Smooth muscle cell of the brain vasculature (primary cell): Measurements from ENCODE around the gene CAPN9.
"Not testable (repeated sequence)": the region's sequence is repeated elsewhere in the genome, so short reads cannot be mapped to it uniquely, and the experiment has no call there.

Experiments
- DNase-seq: peaks from one replicate; pipeline ENCODE4 v3.0.0-alpha.2; 2012; ENCODE audit warnings: low read depth, low spot score

CAPN9 gene

DNA sequence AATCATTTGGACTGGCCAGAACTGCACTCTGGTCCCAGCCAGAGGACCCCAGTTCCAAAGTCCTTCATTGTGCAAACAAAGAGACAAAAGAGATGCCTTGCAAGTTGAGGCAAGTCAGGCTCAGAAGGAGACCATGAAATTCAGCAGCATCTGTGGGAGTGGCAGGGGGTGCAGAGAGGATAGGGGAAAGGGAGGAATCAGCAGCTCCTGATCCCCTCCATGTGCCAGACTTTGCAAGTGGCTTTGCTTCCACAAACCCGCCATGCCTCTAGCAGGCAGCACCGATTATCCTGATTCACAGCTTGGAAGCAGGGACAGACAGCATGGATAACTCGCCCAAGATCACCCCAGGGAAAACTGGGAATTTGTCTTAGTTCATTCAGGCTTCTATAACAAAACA, 2.1 kb upstream of the CAPN9 start:
- no peak for DNase-seq

DNA sequence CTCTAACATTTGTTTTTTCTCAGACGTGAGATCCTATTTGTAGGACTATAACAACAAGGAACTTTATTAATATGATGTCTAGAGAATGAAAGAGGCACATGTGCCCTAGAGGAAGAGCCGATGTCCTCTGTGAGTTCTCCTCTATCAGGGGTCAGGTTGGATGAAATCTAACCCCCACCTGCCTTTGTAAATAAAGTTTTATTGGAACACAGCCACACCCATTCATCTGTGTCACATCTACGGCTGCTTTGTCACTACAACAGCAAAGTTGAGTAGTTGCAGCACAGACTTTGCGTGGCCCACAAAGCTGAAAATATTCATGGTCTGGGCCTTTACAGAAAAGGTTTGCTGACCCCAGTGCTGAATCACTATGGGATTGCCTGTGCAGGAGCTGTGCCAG, 571 bp upstream of the CAPN9 start:
- no peak for DNase-seq

DNA sequence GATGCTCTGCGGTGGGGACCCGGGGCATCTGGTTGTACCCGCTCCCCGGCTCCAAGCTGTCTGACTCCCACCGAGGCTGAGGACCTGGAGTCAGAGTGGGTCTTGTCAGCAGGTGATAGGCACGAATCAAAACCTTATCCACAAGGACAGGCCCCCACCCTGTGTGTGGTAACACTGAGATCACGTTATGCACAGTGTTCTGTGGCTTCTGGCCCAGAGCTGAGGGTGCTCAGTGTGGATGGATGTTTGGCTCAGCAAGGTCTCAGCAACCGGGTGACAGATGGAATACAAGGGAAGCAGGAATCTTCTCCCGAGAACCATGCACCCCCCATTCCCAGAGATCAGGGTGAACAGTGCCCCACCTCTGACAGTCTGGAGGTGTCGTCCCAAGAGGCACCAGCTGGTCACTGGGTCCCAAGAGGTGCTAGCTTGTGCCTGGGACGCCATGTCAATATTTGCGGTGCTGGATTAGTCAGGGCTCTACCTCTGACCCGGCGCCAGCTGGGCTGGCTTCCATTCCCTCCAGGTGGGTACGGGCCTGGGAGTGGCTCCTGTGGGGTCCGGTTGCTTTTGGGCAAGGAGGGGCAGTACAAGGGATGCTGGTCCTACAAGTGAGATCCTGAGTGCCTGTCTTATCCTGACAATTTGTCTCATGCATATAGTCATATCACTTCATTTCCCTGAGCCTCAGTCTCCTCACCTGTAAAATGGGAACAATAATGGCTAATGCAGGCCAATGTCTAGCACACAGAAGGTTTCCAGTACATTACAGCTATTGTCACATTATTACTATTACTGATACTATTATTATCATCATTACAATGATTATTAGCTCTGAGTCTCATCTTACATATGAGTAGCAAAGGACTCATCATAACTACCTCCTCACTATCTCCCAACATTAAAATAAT, 957 bp downstream of the CAPN9 start:
- DNase-seq, result no peak

DNA sequence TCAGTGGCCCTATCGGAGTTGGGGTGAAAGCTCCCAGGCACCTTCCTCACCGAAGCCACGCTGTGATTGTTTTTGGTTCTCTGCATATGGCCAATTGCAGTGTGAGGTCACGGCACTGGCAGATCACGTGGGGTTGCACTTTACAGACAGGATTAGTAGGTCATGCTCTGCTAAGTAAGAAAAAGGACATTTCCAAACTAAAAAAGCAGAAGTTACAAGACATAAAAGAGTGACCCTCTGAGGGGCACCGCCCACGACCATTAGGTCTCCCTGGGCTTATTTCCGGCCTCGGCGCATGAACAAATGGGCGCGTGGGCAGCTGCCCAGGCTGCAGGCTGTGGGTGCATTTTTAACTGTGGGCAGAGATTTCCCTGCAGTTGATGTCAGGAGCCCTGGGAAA, 2.0 kb downstream of the CAPN9 start:
- DNase-seq, result no peak

DNA sequence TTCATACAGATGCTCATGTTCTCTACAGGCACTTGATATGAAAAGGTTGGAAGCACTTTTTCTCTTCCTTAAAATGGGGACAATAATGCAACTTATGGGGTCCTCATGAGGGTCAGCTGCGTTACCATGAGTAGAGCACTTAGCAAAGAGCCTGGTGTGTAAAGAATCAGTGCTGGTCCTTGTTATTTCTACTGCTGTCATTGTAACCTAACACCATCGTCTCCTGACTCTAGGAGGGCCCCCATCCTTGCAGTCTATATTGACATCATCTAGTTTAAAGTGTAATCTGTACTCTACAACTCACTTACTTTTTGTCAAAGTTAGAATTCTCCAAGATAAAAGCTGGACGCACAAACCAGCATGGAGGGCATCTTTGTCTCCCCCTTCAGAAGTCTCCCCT, 2.4 kb downstream of the CAPN9 start:
- no peak for DNase-seq

DNA sequence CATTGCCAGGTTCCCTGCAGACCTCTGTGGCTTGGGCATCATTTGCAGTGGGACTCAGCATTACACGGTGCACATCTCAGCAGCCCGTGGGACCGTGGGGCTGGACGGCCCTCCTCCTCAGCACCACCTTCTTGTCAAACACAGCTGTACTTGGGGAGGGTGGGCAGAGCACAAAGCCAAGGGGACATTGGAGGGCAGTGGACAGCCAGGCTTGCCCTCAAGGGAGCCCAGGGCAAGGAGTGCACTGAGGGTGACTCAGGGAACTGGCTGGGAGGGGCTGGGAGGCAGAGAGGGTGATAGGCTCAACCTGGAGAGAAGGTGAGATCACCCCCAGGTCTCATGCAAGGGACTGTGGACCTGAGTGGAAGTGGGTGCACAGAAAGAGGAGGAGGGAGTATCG, 3.4 kb downstream of the CAPN9 start:
- DNase-seq, result no peak

DNA sequence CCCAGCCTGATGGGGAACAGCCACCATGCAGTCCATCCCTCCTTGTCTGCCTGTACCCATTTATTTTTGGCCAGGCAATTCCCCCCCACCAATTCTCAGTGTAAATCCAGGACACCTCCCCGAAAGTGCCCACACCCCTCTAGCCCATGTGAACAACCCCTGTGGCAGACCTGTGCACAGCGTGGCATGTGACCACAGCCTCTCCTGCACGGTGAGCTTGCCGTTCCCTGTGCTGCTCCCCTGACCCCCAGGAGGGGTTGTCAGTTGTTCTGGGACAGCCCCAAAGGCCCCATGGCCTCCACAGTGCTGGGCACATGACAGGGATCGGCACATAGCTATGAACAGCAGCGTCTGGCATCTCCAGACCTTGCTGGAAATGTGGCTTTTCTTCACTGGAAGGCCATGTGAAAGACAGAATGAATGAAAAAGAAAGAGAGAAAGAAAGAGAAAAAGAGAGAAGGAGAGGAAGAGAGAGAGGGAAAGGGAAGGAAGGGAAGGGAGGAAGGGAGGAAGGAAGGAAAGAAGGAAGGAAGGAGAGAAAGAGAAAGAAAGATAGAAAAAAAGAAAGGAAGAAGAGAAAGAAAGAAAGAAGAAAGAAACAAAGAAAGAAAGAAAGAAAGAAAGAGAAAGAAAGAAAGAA, 3.9 kb downstream of the CAPN9 start:
- no peak for DNase-seq

DNA sequence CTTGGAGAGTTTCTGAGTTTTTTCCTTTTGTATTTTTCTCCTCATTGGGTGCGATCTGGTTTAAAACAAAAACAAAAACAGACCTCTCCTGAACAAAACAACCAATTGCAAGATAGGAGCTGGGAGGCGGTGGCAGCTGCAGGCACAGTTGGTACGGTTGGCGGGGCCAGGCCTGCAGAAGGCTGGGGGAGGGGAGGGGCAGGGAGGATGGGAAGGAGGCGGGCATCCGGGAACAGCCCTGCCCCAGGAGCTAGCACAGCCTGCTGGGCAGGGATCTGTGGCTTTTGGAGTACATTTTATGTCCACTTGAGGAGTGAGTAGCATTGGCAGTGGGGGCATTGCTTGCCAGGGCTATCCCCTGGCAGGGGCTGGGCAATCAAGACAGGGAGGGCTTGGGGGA, 5.2 kb downstream of the CAPN9 start:
- DNase-seq, result no peak

DNA sequence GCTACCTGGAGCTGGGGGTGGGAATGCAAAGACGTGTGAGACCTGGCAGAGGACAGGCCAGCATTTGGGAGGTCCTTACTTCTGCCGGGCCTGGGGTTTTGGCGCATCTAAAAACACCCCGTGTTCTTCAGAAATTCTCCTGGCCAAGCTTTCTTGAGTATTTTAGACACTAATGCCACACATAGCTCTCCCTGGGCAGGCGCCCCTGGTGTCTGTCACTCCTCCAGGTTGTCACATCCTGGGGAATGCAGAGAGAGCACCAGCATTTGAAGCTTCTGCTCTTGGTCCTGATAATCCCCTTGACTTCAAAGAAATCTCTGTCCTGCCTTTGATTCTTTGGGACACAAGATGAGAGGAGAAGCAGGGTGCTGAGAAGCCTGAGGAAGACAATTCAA, 6.0 kb downstream of the CAPN9 start:
- DNase-seq, result no peak

DNA sequence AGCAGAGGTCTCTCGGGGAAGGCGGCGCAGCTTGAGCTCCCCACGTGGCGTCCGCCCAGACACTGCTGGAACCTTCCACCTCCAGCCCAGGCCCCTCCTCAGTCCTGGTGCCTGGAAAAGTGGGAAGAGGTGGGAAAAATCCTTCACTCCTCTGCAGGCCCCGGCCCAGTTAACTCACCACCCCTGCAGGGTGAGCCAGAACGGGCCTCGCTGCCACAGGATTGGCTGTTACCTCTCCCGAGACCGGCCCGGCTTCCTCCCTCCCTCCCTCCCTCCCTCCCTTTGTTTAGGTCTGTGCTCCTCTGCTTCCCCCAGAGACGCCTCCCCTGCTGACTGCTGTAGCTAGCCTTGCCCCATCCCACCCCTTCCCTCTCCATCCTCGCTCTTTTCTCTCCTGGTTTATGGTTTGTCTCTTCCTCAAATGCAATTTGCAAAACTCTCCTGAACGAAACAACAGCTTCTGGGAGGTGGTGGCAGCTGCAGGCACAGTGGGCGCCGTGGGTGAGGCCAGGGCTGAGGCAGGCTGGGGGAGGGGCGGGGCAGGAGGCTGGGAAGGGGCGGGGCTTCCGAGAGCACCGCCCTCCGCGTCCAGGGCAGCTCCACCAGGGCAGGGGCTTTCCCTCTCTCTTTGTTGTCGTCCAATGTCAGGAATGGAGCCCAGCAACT, 6.5 kb downstream of the CAPN9 start:
- DNase-seq, result no peak

DNA sequence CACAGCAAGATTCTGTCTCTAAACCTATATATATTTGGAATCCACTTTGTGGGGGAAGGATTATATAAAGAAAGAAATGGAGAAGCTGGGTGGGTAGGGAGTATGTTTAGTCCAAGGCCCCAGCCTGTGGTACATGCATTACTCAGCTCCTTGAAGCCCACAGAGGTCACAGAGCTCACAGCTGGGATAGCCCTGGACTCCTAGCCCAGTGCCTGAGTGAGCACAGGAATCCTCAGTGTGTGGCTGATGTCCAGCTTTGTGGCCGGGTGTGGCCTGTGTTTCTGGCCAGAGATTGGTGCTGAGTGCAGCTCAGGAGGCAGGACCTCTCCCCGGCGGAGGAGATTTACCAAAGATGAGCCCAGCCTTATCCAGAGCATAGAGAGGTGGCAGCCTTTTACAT, 7.6 kb downstream of the CAPN9 start:
- no peak for DNase-seq

DNA sequence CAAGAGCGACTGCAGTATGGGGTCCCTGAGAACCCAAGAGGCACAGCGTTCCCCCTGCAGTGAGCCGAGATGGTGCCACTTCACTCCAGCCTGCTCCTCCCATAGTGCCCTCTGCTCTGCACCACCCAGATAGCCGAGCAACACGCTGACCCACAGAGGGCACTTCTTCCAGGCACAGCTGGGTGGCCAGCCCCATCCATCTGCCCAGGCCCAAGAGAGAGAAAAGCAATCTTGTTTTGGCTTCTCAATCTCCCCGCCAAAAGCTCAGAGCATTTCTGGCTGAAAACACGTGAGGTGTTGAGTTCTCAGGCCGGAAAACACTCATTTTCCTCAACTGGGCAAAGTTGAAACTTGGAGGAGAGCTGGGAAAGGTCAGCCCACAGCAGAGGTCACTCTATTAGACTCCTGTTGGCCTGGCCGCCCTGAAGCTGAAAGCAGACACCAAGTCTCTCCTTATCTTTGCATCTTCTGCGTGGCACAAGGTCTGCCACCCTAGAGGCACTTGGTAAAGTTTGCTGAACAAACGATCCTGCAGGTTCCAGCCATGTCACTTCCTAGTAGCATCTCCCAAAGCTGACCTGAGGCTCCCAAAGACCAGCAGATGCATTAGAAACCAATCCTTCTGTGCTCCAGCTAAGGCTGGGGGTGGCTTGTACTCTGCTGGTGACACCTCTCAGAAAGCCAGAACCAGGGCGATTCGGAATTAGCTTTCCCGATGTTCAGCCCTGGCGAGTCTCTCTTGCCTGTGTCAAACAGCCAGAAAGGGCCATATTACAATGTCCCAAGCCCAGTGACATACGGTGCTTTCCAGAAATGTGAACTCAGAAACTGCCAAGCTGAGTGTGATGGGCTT, 10.9 kb downstream of the CAPN9 start:
- no peak for DNase-seq

DNA sequence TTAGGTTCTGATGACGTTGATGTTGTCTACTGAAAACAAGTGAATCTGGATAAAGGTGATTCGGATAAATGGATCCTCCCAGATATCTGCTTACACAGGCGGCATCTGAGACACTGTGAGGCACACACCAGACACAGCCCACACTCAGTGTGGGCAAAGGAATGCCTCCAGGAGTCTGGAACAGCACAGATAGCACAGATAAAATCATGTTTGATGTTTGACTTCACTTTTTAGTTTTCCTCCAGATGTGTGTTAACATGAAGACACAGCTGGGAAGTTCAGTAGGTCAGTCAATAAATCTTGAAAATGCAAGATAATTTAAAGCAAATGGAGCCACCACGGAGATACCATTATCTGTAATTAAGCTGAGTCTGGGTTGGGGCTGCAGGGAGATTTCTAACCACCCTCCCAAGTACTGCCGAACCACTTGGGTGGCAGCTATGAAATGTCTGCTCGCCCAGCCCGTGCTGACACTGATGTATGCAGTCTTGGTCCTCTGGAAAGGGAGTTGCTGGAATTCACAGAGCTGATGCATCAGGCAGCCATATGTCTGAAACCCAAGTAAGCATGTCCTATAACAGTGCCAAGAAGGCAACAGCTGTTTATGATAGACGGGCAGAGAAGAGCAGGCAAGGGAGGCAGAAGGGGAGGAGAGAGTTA, 11.7 kb downstream of the CAPN9 start:
- no peak for DNase-seq

DNA sequence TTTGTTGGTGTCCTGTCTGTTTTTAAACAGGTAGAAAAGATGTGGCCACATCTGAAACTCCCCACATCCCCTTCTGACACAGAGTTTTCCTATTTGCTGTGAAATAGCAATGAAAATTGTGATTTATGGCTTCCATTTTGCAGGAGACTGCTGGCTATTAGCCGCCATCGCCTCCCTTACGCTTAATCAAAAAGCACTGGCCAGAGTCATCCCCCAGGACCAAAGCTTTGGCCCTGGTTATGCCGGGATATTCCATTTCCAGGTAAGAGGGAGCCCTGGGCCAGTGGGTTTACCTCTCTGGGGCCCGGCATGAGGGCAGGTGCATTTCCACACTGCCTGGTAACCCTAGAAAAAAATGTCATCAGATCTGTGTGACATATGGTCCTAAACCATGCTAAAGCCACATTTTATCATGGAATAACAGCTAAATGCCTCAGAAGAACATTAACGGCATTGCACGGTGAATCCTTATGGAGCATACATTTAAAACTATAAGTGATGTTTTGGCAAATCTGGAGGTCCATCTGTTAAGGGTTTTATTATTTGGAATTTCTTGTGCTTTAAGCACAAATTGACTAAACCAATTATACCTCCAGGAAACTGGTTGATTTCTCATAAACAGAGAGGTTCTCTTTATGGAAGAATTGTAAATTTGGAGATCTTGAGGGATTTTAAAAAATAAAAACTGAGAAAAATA, 12.3 kb downstream of the CAPN9 start:
- no peak for DNase-seq

DNA sequence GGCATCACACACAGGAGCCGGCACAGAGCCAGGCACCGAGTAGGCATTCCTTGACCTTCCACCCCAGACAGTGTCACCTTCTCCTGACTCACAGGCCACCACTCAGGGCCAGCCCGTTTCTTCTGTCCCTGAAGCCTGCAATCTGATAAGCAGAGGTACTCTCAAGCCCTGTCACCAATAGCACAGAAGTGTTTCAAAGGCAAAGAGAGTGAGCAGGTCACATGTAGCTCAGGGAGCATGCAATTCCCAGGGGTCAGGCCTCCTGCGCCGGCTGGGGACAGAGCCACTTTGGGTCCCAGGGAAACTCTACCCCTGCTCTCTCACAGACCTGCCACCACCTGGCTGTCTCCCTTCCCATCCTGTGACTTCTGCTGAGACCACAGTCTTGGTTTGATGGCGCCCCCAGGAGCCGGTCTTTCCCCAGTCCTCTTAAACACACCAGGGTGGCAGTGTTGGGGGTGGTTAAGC, 13.2 kb downstream of the CAPN9 start:
- no peak for DNase-seq

DNA sequence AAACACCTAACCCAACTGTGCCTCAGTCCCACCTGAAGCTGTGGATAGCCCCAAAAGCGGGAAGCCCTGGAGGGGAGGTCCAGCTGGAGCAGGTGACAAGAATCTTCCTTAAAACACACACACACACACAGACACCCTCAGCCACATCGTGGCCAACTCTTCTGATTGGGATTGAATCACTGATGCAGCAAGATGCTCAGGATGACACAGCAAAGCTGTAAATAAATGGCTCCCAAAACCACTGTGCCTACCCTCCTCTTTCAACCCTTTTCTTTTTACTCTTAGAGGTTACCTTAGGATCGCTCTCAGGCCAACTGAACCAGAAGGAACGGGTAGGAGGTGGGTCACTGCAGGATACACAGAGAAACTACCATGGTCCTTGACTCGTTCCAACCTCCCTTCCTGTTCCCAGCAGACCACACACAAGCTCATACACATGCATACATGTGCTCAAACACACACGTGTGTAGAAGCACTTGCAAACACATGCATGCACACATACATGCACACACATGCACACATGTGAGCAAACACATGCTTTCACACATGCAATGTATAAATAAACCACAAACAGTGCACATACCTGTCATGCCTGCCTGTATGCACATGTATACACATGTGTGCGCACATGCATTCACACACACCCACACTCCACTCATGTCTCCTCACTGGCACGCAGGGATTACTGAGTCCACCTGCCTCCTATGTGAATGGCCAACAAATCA, 14.4 kb downstream of the CAPN9 start:
- DNase-seq, result no peak

DNA sequence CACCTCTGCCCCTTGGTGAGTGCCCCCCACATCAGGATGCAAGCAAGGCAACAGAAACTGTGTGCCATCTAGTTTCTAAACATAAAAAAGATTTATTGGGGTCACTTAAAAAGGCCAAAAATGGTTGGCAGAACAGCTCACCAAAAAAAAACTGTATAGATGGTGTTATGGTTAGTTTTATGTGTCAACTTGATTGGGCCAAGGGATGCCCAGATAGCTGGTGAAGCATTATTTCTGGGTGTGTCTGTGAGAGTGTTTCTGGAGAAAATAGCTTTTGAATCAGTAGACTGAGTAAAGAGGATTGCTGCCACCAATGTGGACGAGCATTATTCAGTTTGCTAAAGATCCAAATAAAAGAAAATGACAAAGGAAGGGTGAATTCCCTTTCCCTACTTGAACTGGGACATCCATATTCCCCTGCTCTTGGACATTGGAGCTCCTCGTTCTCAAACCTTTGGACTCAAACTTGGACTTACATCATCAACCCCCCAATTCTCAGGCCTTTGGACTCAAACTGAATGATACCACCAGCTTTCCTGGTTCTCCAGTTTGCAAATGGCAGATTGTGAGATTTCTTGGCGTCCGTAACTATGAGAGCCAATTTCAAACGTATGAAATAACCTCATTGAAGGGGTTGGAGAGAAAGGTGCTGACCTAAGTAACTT, 16.9 kb downstream of the CAPN9 start:
- DNase-seq, result no peak

DNA sequence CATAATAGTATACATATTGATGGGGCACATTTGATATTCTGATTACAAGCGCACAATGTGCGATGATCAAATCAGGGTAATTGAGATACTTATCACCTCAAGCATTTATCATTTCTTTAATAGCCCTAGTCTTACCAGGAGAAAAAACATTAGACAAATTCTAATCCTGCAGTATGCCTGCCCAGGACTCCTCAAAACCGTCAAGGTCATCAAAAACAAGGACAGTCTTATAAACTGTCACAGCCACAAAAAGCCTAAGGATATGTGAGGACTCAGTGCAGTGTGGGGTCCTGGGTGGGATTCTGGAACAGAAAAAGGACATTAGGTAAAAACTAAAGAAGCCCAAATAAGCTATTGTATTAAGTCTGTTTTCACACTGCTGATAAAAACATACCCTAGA, 19.1 kb downstream of the CAPN9 start:
- DNase-seq, result no peak

DNA sequence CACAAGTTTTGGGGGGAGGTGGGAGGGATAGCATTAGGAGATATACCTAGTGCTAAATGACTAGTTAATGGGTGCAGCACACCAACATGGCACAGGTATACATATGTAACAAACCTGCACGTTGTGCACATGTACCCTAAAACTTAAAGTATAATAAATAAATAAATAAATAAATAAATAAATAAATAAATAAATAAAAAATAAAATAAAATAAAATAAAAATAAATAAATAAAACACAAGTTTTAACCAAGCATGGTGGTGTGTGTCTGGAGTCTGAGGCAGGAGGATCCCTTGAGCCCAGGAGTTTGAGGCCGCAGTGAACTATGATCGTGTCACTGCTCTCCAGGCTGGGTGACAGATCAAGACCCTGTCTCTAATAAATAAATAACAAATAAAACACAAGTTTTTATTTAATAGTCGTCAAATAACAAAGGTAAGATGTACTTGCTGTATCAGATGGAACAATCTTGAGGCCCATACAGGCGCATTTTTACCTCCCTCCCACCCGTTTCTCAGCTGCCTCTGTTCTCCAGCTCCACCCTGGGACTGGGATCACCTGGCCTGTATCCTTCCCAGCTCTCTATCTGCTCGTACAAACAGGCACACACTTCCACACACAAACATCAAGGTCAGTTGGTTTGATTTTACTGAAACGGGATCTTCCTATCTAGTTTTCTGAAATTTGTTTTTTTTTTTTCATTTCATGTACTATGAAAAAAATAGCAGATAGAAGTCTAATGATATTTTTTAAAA, 20.8 kb downstream of the CAPN9 start:
- DNase-seq, result not testable (repeated sequence)
